ENCODE measurements around the gene RARG.

The RARG gene

GRCh38 chr12:53219956-53220693 lies 11.9 kb downstream of the RARG start:
- H3K4me3 ChIP-seq (ENCODE audit: low read depth, low read length), result peak overlapping the region; percentile 56
- H3K27ac ChIP-seq, result peak overlapping the region; percentile 99
- H3K79me2 ChIP-seq, result no peaks in the 10 kb centered on the region
- peaks cover 12% of the 10 kb centered on the region for H3K4me1 ChIP-seq
- H3K27me3 ChIP-seq (ENCODE audit: control insufficient read depth, insufficient read depth, low read length), result no peaks in the 10 kb centered on the region
- peak overlapping the region; percentile 65 for H3K4me2 ChIP-seq (ENCODE audit: low read length)
- H3K9me3 ChIP-seq (ENCODE audit: control insufficient read depth, low read length), result no peaks in the 10 kb centered on the region
- H3K9ac ChIP-seq, result no peak overlapping the region
- TF ChIP-seq, protein P1, sequence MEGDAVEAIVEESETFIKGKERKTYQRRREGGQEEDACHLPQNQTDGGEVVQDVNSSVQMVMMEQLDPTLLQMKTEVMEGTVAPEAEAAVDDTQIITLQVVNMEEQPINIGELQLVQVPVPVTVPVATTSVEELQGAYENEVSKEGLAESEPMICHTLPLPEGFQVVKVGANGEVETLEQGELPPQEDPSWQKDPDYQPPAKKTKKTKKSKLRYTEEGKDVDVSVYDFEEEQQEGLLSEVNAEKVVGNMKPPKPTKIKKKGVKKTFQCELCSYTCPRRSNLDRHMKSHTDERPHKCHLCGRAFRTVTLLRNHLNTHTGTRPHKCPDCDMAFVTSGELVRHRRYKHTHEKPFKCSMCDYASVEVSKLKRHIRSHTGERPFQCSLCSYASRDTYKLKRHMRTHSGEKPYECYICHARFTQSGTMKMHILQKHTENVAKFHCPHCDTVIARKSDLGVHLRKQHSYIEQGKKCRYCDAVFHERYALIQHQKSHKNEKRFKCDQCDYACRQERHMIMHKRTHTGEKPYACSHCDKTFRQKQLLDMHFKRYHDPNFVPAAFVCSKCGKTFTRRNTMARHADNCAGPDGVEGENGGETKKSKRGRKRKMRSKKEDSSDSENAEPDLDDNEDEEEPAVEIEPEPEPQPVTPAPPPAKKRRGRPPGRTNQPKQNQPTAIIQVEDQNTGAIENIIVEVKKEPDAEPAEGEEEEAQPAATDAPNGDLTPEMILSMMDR (IDR thresholded peaks at IDR 0.05), result no peak
- H2AFZ ChIP-seq, result peak overlapping the region; percentile 90
- H3K36me3 ChIP-seq (ENCODE audit: control insufficient read depth, insufficient read depth, low read length), result no peaks in the 10 kb centered on the region

DNA sequence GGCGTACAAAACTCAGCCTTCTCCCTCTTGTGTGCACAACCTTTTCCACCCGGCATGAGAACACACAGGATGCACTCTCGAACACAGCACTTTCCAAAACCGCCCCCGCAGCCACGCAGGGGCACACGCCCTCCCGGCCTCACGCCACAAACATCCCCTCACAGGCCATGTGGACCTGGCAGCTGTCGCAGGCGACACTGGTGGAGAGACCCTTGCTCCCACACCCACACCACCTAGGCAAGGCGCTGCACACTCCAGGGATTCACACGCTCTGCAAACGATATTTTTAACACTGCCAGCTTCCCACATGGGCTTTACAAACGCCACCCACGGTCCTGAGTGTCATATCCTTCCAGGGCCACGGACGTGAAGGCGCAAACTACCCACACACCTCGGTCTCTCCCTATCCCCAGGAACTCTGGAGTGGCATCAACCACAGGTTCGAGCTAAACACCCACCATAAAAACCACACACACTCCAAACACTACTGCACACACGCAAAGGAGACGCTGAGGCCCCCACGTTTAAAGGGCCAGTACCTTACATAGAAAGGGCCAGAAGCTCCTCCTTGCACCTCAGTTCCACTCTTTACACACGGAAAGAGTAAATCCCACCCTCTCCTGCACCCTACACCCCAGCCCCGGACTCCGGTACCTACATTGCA lies 12.6 kb downstream of the RARG start:
- Histone ChIP-seq H3K9me3 (ENCODE audit: control insufficient read depth, low read length) (no peaks in the 10 kb centered on the region), H3K36me3 (ENCODE audit: control insufficient read depth, insufficient read depth, low read length) (no peaks in the 10 kb centered on the region), H3K4me1 (peaks cover 12% of the 10 kb centered on the region), H3K4me3 (ENCODE audit: low read depth, low read length) (peak overlapping the region; percentile 56), H3K4me2 (ENCODE audit: low read length) (peak overlapping the region; percentile 65), H3K9ac (no peak overlapping the region), H2AFZ (peak overlapping the region; percentile 90), H3K27me3 (ENCODE audit: control insufficient read depth, insufficient read depth, low read length) (no peaks in the 10 kb centered on the region), H3K27ac (peak overlapping the region; percentile 12), H3K79me2 (no peaks in the 10 kb centered on the region)
- TF ChIP-seq, protein P1 (IDR thresholded peaks at IDR 0.05), result no peak

DNA sequence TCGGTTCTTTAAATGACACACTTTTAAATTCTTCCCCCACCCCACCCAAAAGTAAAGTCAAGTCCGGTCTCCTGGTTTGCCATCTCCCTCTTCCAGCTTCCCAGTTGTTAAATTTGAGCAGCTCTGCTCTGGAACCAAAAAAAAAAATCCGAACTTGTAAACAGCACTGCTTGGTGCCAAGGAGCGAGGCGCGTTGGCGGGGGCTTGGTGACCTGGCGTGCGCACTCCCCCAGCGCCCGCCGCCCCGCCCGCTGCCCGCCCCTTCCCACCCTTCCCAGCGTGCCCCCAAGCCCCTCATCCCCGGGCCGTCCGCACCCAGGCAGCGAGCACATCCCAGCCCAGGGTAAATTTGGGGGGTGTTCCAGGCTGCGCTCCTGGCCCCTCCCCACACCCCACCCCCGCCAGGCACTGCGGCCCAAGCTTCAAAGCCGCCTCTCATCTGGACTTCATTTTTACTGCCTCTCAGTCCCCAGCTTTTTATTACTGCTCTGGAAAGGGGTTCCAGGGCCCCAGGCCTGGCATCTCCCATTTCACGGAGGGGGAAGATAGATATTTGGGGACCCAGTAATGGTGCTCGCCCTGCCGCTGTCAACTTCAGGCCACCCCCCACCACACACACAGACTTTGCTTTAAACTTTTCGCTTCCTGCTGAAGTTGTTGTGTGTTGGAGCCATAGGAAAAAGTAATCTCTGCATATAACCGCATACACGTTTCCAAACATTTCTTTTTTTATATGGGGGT lies 13.3 kb downstream of the RARG start:
- H3K36me3 ChIP-seq (ENCODE audit: control insufficient read depth, insufficient read depth, low read length), result no peaks in the 10 kb centered on the region
- H3K9ac ChIP-seq, result no peak overlapping the region
- H3K27ac ChIP-seq, result no peak overlapping the region
- H3K9me3 ChIP-seq (ENCODE audit: control insufficient read depth, low read length), result no peaks in the 10 kb centered on the region
- no peak overlapping the region for H3K4me2 ChIP-seq (ENCODE audit: low read length)
- TF ChIP-seq, protein P1 (IDR thresholded peaks at IDR 0.05), result no peak
- no peaks in the 10 kb centered on the region for H3K27me3 ChIP-seq (ENCODE audit: control insufficient read depth, insufficient read depth, low read length)
- H3K4me1 ChIP-seq, result peaks cover 8% of the 10 kb centered on the region
- H3K79me2 ChIP-seq, result no peaks in the 10 kb centered on the region
- peak overlapping the region; percentile 56 for H3K4me3 ChIP-seq (ENCODE audit: low read depth, low read length)
- no peak overlapping the region for H2AFZ ChIP-seq

GRCh38 chr12:53217931-53218307 lies 14.1 kb downstream of the RARG start:
- Histone ChIP-seq H3K4me1 (peaks cover 8% of the 10 kb centered on the region), H3K9me3 (ENCODE audit: control insufficient read depth, low read length) (no peaks in the 10 kb centered on the region), H2AFZ (no peak overlapping the region), H3K4me3 (ENCODE audit: low read depth, low read length) (peak overlapping the region; percentile 17), H3K27me3 (ENCODE audit: control insufficient read depth, insufficient read depth, low read length) (no peaks in the 10 kb centered on the region), H3K27ac (peak overlapping the region; percentile 25), H3K9ac (no peak overlapping the region), H3K36me3 (ENCODE audit: control insufficient read depth, insufficient read depth, low read length) (no peaks in the 10 kb centered on the region), H3K4me2 (ENCODE audit: low read length) (no peak overlapping the region), H3K79me2 (no peaks in the 10 kb centered on the region)
- TF ChIP-seq, protein P1 (IDR thresholded peaks at IDR 0.05), result no peak

All from parathyroid adenoma (tissue), 2 donors.